ENCODE measurements around the gene FERMT3. TPM values are rescaled to one million over a fixed set of nuclear protein-coding genes. Genes with fewer than 3 reads are reported as not detected.

The FERMT3 gene
- total RNA-seq, 5 donors from 2014 or later (not counting 1 experiment from before 2014, with no cell fraction given) = 115 to 184 (median 161) TPM

GRCh38 chr11:64230171-64230984, 23.9 kb downstream of the FERMT3 start, which contains the start of gene DNAJC4:
Gene DNAJC4, plus strand, starts transcription at chr11:64230548. Its CDS starts 307 bp downstream, at chr11:64230855.
- POLR2A ChIA-PET = interaction anchor here in 1 of 2 donors (0.7 kb wide), 1 partner anchor 12 kb away, joined by 4 read pairs; no protein-coding TSS in a partner anchor
- peaks cover 23 to 75% of the 10 kb centered on the region in 2 experiments for H3K4me1 ChIP-seq (ENCODE audit: control insufficient read depth in 1 of 2, extremely low read depth in 1 of 2, insufficient read depth in 2 of 2, low read length in 2 of 2)
- H3K4me1 Mint-ChIP-seq = peaks cover 57 to 60% (median 58%) of the 10 kb centered on the region in 3 donors

GRCh38 chr11:64230985-64231365, 24.5 kb downstream of the FERMT3 start:
- peak overlapping the region; percentile 82 to 92 (median 88) for H3K4me3 Mint-ChIP-seq

More at GRCh38 chr11:64230171-64230984, 23.9 kb downstream of the FERMT3 start, which contains the start of gene DNAJC4:
- Histone ChIP-seq H3K4me3 (ENCODE audit: control insufficient read depth in 1 of 2, extremely low read depth in 1 of 2, low read length in 1 of 2) (peak within 1 kb of the TSS; percentile 75 to 76), H3K27me3 (replicated peaks in 1 of 2; ENCODE audit: control insufficient read depth in 2 of 2, extremely low read depth in 1 of 2, insufficient read depth in 2 of 2, low read length in 1 of 2) (no peaks in the 10 kb centered on the region), H3K9me3 (no peaks in the 10 kb centered on the region), H3K36me3 (ENCODE audit: control insufficient read depth in 2 of 2, extremely low read depth in 1 of 2, insufficient read depth in 1 of 2, low read length in 1 of 2) (peaks cover 0 to 4% of the 10 kb centered on the region in 2 donors), H3K27ac (ENCODE audit: low read length) (peak within 1 kb of the TSS; percentile 77)
- DNase-seq = peak; percentile 68 to 91 (median 82)
- H3K27me3 Mint-ChIP-seq = no peaks in the 10 kb centered on the region
- H3K27ac Mint-ChIP-seq = peak within 1 kb of the TSS; percentile 88 to 91
- peak within 1 kb of the TSS; percentile 82 to 92 (median 88) for H3K4me3 Mint-ChIP-seq
- WGBS (ENCODE audit: insufficient coverage) = 1% methylated on average over 55 of the region's 62 CpGs
- no peaks in the 10 kb centered on the region for H3K9me3 Mint-ChIP-seq
- peak; percentile 45 to 62 (median 53) for ATAC-seq (replicated peaks in 1 of 4)
- CTCF ChIA-PET = interaction anchor here in 1 of 2 donors (0.6 to 0.8 kb wide), 3 partner anchors 26 to 219 kb away, joined by 3 read pairs; no protein-coding TSS in a partner anchor
- H3K36me3 Mint-ChIP-seq = no peaks in the 10 kb centered on the region

DNA sequence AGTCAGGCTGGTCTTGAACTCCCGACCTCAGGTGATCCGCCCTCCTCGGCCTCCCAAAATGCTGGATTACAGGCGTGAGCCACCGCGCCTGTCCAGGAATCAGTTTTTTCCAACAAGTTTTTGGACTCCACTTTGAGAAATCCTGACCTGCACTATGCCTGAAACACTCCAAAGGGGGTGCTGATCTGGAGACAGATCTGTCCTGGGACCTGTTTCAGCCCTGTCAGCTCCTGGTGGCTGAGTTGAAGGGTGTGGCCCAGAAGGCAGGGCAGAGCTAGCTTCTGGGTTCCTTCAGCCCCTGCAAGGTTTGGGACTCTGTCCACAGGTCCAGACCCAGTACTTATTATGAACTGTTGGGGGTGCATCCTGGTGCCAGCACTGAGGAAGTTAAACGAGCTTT, 25.0 kb downstream of the FERMT3 start:
- CTCF ChIA-PET = interaction anchor here in 1 of 2 donors (1.2 kb wide), 1 partner anchor 86 kb away, joined by 3 read pairs; the partner anchor contains the start of gene PRDX5
- 100% methylated on average over 7 of the region's 7 CpGs for WGBS (ENCODE audit: insufficient coverage)

More at GRCh38 chr11:64230985-64231365, 24.5 kb downstream of the FERMT3 start:
- Mint-ChIP-seq H3K4me1 (peaks cover 58 to 65% (median 59%) of the 10 kb centered on the region in 3 donors), H3K27me3 (no peaks in the 10 kb centered on the region), H3K36me3 (no peaks in the 10 kb centered on the region), H3K9me3 (no peaks in the 10 kb centered on the region), H3K27ac (peak overlapping the region; percentile 74 to 88)
- H3K27ac ChIP-seq (ENCODE audit: low read length) = peak overlapping the region; percentile 77
- H3K36me3 ChIP-seq (ENCODE audit: control insufficient read depth in 2 of 2, extremely low read depth in 1 of 2, insufficient read depth in 1 of 2, low read length in 1 of 2) = peaks cover 0 to 4% of the 10 kb centered on the region in 2 donors
- peak overlapping the region; percentile 75 to 76 for H3K4me3 ChIP-seq (ENCODE audit: control insufficient read depth in 1 of 2, extremely low read depth in 1 of 2, low read length in 1 of 2)
- H3K4me1 ChIP-seq (ENCODE audit: control insufficient read depth in 1 of 2, extremely low read depth in 1 of 2, insufficient read depth in 2 of 2, low read length in 2 of 2) = peaks cover 24 to 77% of the 10 kb centered on the region in 2 experiments
- ChIA-PET CTCF (interaction anchor here in 1 of 2 donors (1.2 kb wide), 1 partner anchor 87 kb away, joined by 3 read pairs; the partner anchor contains the start of gene PRDX5), POLR2A (no interaction called here)
- no peaks in the 10 kb centered on the region for H3K27me3 ChIP-seq (replicated peaks in 1 of 2; ENCODE audit: control insufficient read depth in 2 of 2, extremely low read depth in 1 of 2, insufficient read depth in 2 of 2, low read length in 1 of 2)
- DNase-seq (no peak), ATAC-seq (replicated peaks in 1 of 4) (no peak)
- H3K9me3 ChIP-seq = no peaks in the 10 kb centered on the region
- 0% methylated on average over 1 of the region's 8 CpGs for WGBS (ENCODE audit: insufficient coverage)

GRCh38 chr11:64232182-64232966, 25.9 kb downstream of the FERMT3 start:
- peaks cover 19 to 69% of the 10 kb centered on the region in 2 experiments for H3K4me1 ChIP-seq (ENCODE audit: control insufficient read depth in 1 of 2, extremely low read depth in 1 of 2, insufficient read depth in 2 of 2, low read length in 2 of 2)
- H3K9me3 ChIP-seq = no peaks in the 10 kb centered on the region
- Mint-ChIP-seq H3K27me3 (no peaks in the 10 kb centered on the region), H3K27ac (peak overlapping the region; percentile 59 to 88), H3K36me3 (no peaks in the 10 kb centered on the region), H3K4me3 (peak overlapping the region; percentile 57 to 92 (median 88)), H3K9me3 (no peaks in the 10 kb centered on the region), H3K4me1 (peaks cover 51 to 61% (median 54%) of the 10 kb centered on the region in 3 donors)
- CTCF ChIA-PET = interaction anchor here in 1 of 2 donors (1.2 kb wide), 1 partner anchor 85 kb away, joined by 3 read pairs; the partner anchor contains the start of gene PRDX5
- no peak overlapping the region for H3K27ac ChIP-seq (ENCODE audit: low read length)
- POLR2A ChIA-PET = no interaction called here
- DNase-seq (no peak), ATAC-seq (replicated peaks in 1 of 4) (no peak)
- H3K36me3 ChIP-seq (ENCODE audit: control insufficient read depth in 2 of 2, extremely low read depth in 1 of 2, insufficient read depth in 1 of 2, low read length in 1 of 2) = peaks cover under 1 to 4% of the 10 kb centered on the region in 2 donors
- no peak overlapping the region for H3K4me3 ChIP-seq (ENCODE audit: control insufficient read depth in 1 of 2, extremely low read depth in 1 of 2, low read length in 1 of 2)
- no peaks in the 10 kb centered on the region for H3K27me3 ChIP-seq (replicated peaks in 1 of 2; ENCODE audit: control insufficient read depth in 2 of 2, extremely low read depth in 1 of 2, insufficient read depth in 2 of 2, low read length in 1 of 2)
- WGBS (ENCODE audit: insufficient coverage) = 92% methylated on average over 11 of the region's 15 CpGs

More for the DNA sequence above, 25.0 kb downstream of the FERMT3 start:
- no peaks in the 10 kb centered on the region for H3K36me3 Mint-ChIP-seq
- POLR2A ChIA-PET = no interaction called here
- no peaks in the 10 kb centered on the region for H3K9me3 ChIP-seq
- peaks cover 24 to 77% of the 10 kb centered on the region in 2 experiments for H3K4me1 ChIP-seq (ENCODE audit: control insufficient read depth in 1 of 2, extremely low read depth in 1 of 2, insufficient read depth in 2 of 2, low read length in 2 of 2)
- no peak for DNase-seq
- peaks cover 58 to 65% (median 60%) of the 10 kb centered on the region in 3 donors for H3K4me1 Mint-ChIP-seq
- no peaks in the 10 kb centered on the region for H3K9me3 Mint-ChIP-seq
- H3K4me3 Mint-ChIP-seq = peak overlapping the region; percentile 82 to 92 (median 88)
- peak overlapping the region; percentile 59 to 88 for H3K27ac Mint-ChIP-seq
- no peak overlapping the region for H3K27ac ChIP-seq (ENCODE audit: low read length)
- H3K27me3 ChIP-seq (replicated peaks in 1 of 2; ENCODE audit: control insufficient read depth in 2 of 2, extremely low read depth in 1 of 2, insufficient read depth in 2 of 2, low read length in 1 of 2) = no peaks in the 10 kb centered on the region
- no peaks in the 10 kb centered on the region for H3K27me3 Mint-ChIP-seq
- peaks cover 0 to 4% of the 10 kb centered on the region in 2 donors for H3K36me3 ChIP-seq (ENCODE audit: control insufficient read depth in 2 of 2, extremely low read depth in 1 of 2, insufficient read depth in 1 of 2, low read length in 1 of 2)
- H3K4me3 ChIP-seq (ENCODE audit: control insufficient read depth in 1 of 2, extremely low read depth in 1 of 2, low read length in 1 of 2) = no peak overlapping the region
- ATAC-seq (replicated peaks in 1 of 4) = no peak

GRCh38 chr11:64232967-64233315, 26.4 kb downstream of the FERMT3 start:
- H3K27me3 ChIP-seq (replicated peaks in 1 of 2; ENCODE audit: control insufficient read depth in 2 of 2, extremely low read depth in 1 of 2, insufficient read depth in 2 of 2, low read length in 1 of 2) = no peaks in the 10 kb centered on the region
- ChIA-PET POLR2A (no interaction called here), CTCF (no interaction called here)
- 89% methylated on average over 6 of the region's 8 CpGs for WGBS (ENCODE audit: insufficient coverage)
- H3K27ac ChIP-seq (ENCODE audit: low read length) = no peak overlapping the region
- DNase-seq (no peak), ATAC-seq (replicated peaks in 1 of 4) (no peak)
- H3K4me1 ChIP-seq (ENCODE audit: control insufficient read depth in 1 of 2, extremely low read depth in 1 of 2, insufficient read depth in 2 of 2, low read length in 2 of 2) = peaks cover 16 to 65% of the 10 kb centered on the region in 2 experiments
- H3K4me3 ChIP-seq (ENCODE audit: control insufficient read depth in 1 of 2, extremely low read depth in 1 of 2, low read length in 1 of 2) = no peak overlapping the region
- no peaks in the 10 kb centered on the region for H3K9me3 ChIP-seq
- peaks cover 6 to 9% of the 10 kb centered on the region in 2 donors for H3K36me3 ChIP-seq (ENCODE audit: control insufficient read depth in 2 of 2, extremely low read depth in 1 of 2, insufficient read depth in 1 of 2, low read length in 1 of 2)
- peak overlapping the region in 1 of 2 donors; percentile 88 for H3K27ac Mint-ChIP-seq
- no peaks in the 10 kb centered on the region for H3K36me3 Mint-ChIP-seq
- H3K4me1 Mint-ChIP-seq = peaks cover 45 to 57% (median 48%) of the 10 kb centered on the region in 3 donors
- H3K4me3 Mint-ChIP-seq = peak overlapping the region; percentile 57 to 92 (median 73)
- H3K27me3 Mint-ChIP-seq = no peaks in the 10 kb centered on the region
- no peaks in the 10 kb centered on the region for H3K9me3 Mint-ChIP-seq

Data from T-cell (primary cell).